Tibial nerve (tissue), 4 donors: Measurements from ENCODE around the gene ZBTB16.

ENCODE experiments used
- EP300 ChIP-seq, 2 donors: sonication (generic); formaldehyde crosslinking; IDR thresholded peaks; one replicate each; pipeline ENCODE4 v1.6.1; 2017; ENCODE audit warnings: antibody characterized with exemption in 2 of 2, mild to moderate bottlenecking in 1 of 2
- POLR2A ChIP-seq, 2 donors: fragments of 450-650 bp; IDR thresholded peaks; one replicate each; pipeline ENCODE4 v1.6.1; 2017; ENCODE audit warnings: antibody characterized with exemption in 2 of 2, mild to moderate bottlenecking in 2 of 2, moderate library complexity in 2 of 2
- TF ChIP-seq, protein P1 (sequence below), 5 experiments: fragments of 200-600 bp in 3 of 5; fragments of 450-650 bp in 2 of 5; sonication (generic) in 3 of 5; IDR thresholded peaks; one replicate each; pipeline ENCODE4 v1.5.1; 2016 to 2019; ENCODE audit warnings: antibody characterized with exemption in 5 of 5, mild to moderate bottlenecking in 3 of 5, moderate library complexity in 2 of 5

DNA sequence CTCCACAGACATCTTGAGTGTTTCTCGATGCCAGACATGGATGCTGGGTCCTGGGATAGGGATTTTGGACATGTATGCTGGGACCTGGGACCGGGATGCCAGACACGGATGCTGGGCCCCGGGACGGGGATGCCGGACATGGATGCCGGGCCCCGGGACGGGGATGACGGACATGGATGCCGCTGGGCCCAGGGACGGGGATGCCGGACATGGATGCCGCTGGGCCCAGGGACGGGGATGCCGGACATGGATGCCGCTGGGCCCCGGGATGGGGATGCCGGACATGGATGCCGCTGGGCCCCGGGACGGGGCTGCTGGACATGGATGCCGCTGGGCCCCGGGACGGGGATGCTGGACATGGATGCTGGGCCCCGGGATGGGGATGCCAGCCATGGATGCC, 139.5 kb downstream of the ZBTB16 start:
- TF ChIP-seq, protein P1, sequence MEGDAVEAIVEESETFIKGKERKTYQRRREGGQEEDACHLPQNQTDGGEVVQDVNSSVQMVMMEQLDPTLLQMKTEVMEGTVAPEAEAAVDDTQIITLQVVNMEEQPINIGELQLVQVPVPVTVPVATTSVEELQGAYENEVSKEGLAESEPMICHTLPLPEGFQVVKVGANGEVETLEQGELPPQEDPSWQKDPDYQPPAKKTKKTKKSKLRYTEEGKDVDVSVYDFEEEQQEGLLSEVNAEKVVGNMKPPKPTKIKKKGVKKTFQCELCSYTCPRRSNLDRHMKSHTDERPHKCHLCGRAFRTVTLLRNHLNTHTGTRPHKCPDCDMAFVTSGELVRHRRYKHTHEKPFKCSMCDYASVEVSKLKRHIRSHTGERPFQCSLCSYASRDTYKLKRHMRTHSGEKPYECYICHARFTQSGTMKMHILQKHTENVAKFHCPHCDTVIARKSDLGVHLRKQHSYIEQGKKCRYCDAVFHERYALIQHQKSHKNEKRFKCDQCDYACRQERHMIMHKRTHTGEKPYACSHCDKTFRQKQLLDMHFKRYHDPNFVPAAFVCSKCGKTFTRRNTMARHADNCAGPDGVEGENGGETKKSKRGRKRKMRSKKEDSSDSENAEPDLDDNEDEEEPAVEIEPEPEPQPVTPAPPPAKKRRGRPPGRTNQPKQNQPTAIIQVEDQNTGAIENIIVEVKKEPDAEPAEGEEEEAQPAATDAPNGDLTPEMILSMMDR (IDR thresholded peaks at IDR 0.05), result no peak
- TF ChIP-seq POLR2A (IDR thresholded peaks at IDR 0.05) (no peak), EP300 (IDR thresholded peaks at IDR 0.05) (no peak)
